NCI-H187 treated with DMSO at 0.1 percent for 48 hours (cell line): ENCODE measurements around the gene LDLR.
"Not testable (repeated sequence)": the region's sequence is repeated elsewhere in the genome, so short reads cannot be mapped to it uniquely, and the experiment has no call there.

Experiments used
- DNase-seq: peaks from one replicate; lab custom pipeline; 2025; lab: John Stamatoyannopoulos, UW

The LDLR gene

DNA sequence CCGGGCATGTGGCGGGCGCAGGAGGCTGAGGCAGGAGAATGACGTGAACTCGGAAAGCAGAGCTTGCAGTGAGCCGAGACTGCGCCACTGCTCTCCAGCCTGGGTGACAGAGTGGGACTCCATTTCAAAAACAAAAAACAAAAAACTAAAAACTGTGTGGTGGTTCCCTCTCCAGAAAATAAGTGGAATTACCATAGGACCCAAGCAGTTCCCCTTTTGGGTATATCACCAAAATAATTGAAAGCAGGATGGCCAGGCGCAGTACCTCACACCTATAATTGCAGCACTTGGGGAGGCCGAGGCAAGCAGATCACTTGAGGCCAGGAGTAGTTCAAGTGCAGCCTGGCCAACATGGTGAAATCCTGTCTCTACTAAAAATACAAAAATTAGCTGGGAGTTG is 15.7 kb upstream of the LDLR start:
- DNase-seq: no peak

DNA sequence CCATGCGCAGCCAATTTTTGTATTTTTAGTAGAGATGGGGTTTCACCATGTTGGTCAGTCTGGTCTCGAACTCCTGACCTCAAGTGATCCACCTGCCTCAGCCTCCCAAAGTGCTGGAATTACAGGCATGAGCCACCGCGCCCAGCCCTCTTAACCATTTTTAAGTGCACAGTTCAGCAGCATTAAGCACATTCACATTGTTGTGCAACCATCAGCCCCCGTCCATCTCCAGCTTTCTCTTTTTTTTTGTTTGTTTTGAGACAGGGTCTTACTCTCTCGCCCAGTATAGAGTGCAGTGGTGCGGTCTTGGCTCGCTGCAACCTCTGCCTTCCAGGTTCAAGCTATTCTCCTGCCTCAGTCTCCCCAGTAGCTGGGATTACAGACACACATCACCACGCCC is 12.5 kb upstream of the LDLR start:
- DNase-seq: not testable (repeated sequence)

DNA sequence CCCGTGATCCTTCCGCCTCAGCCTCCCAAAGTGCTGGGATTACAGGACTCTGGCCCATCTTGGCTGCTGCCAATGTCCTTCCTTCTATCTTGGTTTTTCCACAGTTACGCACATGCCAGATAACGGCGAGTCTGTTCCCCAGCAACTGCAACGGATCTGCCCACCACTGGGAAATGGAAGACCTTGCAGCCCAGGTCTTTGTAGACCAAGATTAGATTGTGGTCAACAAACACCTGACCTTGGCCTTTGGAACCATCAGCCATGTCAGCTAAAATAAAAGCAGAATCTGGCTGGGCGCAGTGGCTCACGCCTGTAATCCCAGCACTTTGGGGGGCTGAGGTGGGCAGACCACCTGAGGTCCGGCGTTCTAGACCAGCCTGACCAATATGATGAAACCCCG is 10.4 kb upstream of the LDLR start:
- DNase-seq: no peak

DNA sequence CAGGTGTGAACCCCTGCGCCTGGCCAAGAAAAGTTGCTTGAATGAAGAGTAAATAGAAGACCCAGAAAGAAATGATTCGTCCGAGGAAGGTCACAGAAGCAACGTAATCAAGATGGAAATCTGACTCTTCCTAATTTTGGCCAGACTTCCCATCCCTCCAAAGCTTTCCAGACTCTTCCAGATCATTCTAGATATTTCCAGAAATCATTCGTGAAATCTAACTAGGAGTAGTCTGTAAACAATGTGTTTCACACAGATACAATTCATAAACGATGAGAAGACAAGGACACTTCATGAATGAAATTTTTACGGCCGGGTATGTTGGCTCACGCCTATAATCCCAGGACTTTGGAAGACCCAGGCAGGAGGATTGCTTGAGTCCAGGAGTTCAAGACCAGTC is 9.3 kb upstream of the LDLR start:
- no peak for DNase-seq

DNA sequence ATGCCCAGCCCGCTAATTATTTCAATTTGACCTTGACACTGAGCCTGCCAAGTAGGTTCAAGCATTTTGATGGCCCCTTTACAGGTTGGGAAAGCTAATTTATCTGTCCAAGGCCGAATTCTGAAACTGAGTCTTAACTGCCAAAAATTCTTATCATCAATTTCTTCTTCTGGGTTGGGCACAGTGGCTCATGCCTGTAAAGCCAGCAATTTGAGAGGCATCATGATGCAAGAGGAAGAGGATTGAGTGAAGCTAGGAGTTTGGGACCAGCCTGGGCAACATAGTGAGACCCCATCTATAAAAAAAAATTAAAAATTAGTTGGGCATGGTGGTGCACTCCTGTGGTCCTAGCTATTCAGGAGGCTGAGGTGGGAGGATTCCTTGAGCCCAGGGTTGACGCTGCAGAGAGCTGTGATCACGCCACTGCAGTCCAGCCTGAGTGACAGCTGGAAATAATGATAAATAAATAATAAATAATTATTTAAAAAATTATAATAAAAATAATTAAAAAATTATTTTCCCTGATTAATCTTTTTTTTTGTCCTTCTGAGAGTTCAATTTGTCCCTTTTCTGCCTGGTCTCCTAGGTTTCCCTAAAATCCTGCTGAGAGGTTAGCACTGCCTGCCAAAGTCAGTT is 1.3 kb upstream of the LDLR start:
- no peak for DNase-seq

DNA sequence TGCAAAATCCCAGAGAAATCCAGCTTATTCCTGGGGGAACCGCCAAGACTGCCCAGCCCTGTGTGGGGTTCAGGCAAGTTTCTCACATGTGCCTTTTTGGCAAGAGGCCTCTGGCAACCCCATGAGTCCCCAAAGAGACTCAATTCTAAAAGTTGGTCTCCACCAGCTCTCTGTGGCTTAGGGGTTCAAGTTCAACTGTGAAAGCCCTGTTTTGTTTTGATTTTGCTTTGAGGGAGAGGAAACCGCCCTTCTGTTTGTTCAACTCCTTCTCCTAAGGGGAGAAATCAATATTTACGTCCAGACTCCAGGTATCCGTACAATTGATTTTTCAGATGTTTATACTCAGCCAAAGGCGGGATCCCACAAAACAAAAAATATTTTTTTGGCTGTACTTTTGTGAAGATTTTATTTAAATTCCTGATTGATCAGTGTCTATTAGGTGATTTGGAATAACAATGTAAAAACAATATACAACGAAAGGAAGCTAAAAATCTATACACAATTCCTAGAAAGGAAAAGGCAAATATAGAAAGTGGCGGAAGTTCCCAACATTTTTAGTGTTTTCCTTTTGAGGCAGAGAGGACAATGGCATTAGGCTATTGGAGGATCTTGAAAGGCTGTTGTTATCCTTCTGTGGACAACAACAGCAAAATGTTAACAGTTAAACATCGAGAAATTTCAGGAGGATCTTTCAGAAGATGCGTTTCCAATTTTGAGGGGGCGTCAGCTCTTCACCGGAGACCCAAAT is 583 bp upstream of the LDLR start:
- DNase-seq: no peak

DNA sequence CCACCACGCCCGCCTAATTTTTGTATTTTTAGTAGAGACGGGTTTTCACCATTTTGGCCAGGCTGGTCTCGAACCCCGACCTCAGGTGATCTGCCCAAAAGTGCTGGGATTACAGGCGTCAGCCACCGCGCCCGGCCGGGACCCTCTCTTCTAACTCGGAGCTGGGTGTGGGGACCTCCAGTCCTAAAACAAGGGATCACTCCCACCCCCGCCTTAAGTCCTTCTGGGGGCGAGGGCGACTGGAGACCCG is 676 bp downstream of the LDLR start:
- not testable (repeated sequence) for DNase-seq

DNA sequence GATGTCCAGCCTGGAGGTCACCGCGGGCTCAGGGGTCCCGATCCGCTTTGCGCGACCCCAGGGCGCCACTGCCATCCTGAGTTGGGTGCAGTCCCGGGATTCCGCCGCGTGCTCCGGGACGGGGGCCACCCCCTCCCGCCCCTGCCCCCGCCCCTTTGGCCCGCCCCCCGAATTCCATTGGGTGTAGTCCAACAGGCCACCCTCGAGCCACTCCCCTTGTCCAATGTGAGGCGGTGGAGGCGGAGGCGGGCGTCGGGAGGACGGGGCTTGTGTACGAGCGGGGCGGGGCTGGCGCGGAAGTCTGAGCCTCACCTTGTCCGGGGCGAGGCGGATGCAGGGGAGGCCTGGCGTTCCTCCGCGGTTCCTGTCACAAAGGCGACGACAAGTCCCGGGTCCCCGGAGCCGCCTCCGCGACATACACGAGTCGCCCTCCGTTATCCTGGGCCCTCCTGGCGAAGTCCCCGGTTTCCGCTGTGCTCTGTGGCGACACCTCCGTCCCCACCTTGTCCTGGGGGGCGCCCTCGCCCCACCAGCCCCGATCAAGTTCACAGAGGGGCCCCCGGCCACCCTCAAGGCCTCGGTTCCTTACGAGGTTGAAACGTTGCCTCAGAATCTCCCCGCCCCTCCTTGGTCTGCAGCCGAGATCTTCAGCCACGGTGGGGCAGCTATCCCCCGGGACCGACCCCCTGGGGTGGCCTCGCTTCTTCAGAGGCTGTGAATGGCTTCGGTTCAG is 1.2 kb downstream of the LDLR start:
- DNase-seq: peak; percentile 68

DNA sequence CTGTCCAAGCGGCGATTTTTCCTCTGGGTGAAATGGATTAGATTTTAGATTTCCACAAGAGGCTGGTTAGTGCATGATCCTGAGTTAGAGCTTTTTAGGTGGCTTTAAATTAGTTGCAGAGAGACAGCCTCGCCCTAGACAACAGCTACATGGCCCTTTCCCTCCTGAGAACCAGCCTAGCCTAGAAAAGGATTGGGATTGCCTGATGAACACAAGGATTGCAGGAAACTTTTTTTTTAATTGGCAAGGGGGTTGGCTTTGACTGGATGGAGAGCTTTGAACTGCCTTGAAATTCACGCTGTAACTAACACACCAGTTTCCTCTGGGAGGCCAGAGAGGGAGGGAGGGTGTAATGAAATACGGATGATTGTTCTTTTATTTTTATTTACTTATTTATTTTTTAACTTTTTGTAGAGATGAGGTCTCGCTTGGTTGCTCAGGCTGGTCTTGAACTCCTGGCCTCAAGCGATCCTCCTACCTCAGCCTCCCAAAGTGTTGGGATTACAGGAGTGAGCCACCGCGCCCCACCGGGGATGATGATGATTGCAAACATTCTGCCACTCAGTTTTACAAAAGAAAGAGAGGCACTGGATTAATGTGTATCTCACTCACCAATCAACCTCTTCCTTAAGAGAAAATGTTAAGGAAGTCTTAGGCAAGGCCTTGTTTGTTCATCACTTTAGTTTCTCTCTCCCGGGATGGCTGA is 1.9 kb downstream of the LDLR start:
- no peak for DNase-seq

DNA sequence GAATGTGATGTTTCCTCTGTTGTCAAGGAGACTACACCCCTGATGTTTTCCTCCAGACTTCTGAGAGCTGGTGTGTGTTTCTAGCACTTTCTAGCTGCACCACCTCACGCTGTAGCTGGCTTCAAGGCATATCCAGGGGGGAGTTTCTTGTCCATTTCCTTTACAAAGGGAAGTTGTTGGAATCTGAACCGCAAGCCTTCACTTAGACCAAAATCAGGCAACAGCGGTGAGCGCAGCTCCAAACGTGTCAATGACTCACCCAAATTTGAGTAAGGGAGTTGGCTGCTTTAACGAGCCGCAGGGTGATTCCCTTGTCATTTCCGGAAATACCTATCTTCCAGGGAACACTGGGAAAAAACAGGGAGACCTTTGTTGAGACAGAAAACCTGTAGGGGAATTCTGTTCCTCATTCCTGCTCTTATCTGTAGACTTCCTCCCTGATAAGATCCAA is 2.5 kb downstream of the LDLR start:
- no peak for DNase-seq

DNA sequence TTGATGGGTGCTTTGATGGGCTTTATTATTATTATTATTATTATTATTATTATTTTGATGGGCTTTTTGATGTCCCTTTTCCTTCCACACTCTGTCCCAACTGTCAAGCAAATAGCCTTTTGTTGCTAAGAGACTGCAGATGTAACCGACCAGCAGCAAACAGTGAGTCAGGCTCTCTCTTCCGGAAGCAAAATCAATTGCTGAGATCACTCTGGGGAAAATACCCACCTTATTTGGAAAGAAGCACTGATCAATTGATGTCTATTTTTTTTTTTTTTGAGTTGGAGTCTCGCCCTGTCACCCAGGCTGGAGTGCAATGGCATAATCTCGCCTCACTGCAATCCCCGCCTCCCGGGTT is 2.9 kb downstream of the LDLR start:
- DNase-seq: no peak

DNA sequence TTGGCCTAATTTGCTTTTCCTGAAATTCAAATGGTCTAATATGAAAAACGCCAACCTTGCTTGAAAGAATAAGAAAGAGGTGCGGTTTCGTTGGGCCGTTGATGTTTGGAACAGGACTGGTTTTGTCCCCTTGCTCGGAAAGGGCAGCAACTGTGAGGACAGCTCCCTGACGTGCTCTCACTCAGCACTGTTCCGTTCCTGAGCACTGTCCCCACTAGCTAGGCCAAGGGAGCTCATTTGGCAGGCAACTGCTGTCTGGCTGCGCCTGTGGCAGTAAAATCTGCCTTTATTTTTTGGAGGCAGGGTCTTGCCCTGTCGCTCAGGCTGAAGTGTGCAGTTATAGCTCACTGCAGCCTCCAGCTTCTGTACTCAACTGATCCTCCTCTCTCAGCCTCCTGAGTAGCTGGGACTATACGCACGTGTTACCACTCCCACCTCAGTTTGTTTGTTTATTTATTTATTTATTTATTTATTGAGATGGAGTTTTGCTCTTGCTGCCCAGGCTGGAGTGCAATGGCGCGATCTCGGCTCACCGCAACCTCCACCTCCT is 4.5 kb downstream of the LDLR start:
- DNase-seq: no peak

DNA sequence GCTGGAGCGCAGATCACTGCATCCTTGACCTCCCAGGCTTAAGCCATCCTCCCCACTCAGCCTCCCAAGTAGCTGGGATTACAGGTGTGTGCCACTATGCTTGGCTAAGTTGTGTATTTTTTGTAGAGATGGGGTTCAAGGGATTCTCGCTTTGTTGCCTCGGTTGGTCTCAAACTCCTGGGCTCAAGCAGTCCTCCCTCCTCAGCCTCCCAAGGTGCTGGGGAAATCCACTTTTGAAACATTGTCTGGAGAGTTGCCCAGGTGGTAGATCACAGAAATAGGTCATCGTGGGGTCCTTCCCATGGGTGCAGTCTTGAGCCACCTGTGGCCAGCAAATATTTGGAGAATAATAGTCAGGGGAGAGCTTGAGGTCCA is 5.2 kb downstream of the LDLR start:
- DNase-seq: no peak

DNA sequence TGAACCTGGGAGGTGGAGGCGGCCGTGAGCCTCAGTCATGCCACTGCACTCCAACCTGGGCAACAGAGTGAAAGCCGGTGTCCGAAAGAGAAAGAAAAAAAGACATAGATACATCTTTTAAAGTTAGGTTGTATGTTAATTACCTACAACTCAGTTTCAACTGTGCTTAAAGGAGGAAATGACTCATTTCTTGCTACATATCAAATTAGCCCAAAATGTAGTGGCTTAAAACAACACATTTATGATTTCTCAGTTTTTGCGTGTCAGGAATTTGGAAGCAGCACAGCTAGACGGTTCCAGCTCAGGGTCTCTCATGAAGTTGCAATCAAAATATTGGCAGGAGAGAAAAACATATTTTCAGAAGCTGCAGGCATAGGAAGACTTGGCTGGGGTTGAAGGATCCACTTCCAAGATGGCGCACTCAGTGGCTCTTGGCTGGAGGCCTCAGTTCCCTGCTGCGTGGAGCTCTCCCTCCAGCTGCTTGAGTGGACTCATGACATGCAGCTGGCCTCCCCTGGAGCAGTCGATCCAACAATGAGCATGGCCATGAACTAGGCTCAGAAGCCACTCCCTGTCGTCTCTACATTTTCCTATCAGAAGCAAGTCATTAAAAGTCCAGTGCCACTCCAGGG is 7.1 kb downstream of the LDLR start:
- DNase-seq: no peak

DNA sequence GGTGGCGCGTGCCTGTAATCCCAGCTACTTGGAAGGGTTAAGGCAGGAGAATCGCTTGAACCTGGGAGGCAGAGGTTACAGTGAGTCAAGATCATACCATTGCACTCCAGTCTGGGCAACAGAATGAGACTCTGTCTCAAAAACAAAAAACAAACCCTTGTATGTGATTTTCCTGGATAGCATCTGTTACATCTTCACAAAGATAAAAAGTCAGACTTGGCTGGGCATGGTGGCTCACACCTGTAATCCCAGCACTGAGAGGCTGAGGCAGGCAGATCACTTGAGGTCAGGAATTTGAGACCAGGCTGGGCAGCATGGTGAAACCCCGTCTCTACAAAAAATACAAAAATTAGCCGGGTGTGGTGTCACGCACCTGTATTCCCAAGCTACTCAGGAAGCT is 8.1 kb downstream of the LDLR start:
- DNase-seq: not testable (repeated sequence)

DNA sequence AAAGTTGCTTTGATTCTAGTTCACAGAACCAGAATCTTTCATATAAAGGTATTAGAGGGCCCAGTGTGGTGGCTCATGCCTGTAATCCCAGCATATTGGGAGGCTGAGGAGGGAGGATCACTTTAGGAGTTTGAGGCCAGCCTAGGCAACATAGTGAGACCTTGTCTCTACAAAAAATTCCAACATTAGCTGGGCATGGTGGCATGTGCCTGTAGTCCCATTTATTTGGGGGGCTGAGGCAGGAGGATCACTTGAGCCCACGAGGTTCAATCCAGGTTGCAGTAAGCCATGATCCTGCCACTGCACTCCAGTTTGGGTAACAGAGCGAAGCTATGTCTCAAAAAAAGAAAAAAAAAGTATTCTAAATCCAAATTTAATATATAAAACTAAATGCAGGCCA is 9.1 kb downstream of the LDLR start:
- no peak for DNase-seq

DNA sequence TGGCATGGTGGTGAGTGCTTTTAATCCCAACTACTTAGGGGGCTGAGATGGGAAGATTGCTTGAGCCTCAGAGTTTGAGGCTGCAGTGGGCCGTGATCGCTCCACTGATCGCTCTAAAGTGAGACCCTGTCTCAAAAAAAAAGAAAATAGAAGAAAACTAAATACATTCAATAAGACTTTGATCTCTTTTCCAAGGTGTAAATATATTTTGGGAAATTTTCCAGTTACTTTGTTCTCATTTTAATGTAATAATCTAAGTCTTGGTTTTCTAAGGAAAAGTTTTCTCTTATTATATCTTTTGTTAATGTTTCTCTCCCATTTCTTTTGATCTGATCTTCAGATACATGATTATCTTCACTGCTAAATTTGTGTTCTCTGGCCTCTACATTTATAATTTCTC is 9.6 kb downstream of the LDLR start:
- DNase-seq: no peak

DNA sequence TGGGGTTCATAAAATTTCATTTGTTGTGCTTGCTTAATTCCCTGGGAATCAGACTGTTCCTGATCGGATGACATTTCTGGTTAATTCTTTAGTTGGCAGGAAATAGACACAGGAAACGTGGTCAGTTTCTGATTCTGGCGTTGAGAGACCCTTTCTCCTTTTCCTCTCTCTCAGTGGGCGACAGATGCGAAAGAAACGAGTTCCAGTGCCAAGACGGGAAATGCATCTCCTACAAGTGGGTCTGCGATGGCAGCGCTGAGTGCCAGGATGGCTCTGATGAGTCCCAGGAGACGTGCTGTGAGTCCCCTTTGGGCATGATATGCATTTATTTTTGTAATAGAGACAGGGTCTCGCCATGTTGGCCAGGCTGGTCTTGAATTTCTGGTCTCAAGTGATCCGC is 10.8 kb downstream of the LDLR start:
- no peak for DNase-seq

DNA sequence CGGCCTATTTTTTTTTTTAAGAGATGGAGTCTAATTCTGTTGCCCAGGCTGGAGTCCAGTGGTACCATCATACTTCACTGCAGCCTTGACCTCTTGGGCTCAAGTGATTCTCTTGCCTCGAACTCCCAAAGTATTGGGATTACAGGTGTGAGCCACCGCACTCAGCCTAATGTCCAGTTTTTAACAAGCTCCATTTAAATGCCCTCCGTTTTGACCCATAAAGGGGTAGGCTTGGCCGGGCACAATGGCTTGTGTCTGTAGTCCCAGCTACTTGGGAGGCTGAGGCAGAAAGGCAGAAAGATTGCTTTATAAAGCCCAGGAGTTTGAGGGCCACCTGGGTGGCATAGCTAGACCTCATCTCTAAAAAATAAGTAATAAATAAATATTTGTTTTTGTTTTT is 11.8 kb downstream of the LDLR start:
- no peak for DNase-seq

DNA sequence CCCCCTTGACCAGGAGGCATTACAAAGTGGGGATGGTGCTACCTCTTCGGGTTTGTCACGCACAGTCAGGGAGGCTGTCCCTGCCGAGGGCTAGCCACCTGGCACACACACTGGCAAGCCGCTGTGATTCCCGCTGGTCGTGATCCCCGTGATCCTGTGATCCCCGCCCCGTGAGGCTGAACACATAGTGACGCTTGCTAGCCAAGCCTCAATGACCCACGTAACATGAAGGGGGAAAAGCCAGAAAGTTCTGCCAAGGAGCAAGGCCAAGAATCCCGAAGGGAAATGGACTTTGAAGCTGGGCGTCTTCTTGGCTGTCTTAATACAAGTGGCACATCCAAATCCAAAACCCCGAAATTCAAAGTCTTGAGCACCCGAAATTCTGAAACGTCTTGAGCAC is 13.7 kb downstream of the LDLR start:
- DNase-seq: no peak

DNA sequence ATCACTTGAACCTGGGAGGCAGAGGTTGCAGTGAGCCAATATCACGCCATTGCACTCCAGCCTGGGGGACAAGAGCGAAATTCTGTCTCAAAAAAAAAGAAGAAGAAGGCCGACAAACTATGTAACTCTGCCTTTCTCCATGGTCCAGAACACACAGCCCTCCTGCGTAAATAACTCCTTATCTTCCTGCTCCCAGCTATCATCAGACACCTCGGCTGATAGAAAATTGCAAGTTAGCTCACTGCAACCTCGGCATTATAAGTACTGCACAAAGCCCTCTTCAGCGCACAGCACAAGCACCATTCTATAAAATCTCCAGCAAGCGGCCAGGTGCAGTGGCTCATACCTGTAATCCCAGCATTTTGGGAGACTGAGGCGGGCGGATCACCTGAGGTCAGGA is 14.4 kb downstream of the LDLR start:
- not testable (repeated sequence) for DNase-seq

DNA sequence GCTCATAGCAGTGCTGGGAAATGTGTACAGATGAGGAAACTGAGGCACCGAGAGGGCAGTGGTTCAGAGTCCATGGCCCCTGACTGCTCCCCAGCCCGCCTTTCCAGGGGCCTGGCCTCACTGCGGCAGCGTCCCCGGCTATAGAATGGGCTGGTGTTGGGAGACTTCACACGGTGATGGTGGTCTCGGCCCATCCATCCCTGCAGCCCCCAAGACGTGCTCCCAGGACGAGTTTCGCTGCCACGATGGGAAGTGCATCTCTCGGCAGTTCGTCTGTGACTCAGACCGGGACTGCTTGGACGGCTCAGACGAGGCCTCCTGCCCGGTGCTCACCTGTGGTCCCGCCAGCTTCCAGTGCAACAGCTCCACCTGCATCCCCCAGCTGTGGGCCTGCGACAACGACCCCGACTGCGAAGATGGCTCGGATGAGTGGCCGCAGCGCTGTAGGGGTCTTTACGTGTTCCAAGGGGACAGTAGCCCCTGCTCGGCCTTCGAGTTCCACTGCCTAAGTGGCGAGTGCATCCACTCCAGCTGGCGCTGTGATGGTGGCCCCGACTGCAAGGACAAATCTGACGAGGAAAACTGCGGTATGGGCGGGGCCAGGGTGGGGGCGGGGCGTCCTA is 15.9 kb downstream of the LDLR start:
- DNase-seq: no peak
